CD1c-positive myeloid dendritic cell (primary cell): ENCODE data around the gene TARS3.
A peak's percentile ranks its signal among the peaks of the same experiment; 100 is the strongest.
"Not testable (repeated sequence)": the region's sequence is repeated elsewhere in the genome, so short reads cannot be mapped to it uniquely, and the experiment has no call there.

ENCODE experiments used
- DNase-seq: peaks from one replicate; pipeline ENCODE4 v3.0.0-alpha.2; 2016; ENCODE audit errors: extremely low spot score

Gene TARS3

GRCh38 chr15:101723874-101724674 lies at the start of gene TARS3:
Gene TARS3, minus strand, starts transcription at chr15:101724473. Its CDS starts 86 bp downstream, at chr15:101724387.
- peak; percentile 96 for DNase-seq

- no peak for DNase-seq
Measured at GRCh38 chr15:101773496-101774100, 49.3 kb upstream of the TARS3 start.

GRCh38 chr15:101772921-101773320 lies 48.6 kb upstream of the TARS3 start:
- no peak for DNase-seq

DNA sequence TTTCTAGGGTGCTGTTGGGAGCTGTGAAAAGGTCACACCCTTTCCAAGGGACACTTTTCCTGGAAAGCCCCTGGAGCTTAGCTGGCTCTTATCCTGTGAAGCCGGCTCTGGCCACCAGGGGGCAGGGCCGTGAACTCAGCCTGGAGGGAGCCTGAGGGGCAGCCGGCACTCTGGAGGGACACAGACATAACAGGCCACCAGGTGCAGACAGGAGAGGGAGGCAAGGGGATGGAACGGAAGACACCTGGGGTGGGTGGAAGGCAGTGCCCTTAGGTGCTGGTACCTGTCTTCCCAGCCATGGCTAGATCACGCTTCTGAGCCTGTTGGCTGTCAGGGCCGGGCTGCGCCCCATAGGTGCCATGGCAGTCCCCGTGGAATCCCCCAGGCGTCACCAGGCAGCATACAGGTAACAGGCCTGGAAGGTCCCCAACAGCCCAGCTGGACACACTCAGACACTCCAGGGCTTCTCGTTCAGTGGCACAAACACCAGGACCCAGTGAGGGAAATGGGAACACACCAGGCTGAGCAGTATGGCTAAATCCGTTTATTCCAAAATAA lies 42.9 kb upstream of the TARS3 start:
- not testable (repeated sequence) for DNase-seq

DNA sequence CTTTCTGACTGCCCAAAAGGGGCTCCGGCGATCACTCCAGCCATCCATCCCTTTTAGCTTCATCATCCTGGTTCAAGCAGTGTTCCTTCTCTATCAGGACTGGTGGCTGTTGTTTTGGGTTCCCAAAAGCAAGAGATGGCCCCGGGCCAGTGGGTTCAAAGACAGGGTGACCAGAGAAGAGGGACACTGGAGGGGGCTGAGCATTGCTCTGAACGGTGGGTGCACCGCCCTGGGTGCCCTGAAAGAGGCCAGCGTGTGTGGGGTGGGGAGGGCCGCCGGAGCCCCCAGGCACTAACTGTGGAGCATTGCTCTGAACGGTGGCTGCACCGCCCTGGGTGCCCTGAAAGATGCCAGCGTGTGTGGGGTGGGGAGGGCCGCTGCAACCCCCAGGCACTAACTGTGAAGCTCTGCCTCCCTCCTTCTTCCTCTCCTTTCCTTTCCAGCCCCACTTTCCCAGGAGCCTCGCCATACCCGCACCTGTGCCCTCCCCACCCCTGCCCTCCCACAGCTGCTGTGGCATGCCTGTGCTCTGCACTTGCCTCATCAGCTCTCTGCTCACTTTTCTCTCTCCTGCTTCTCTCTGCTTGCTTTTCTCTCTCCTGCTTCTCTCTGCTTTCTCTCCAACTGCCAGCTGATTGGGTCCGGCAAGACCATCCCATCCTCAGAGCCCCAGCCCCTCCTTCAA lies 41.6 kb upstream of the TARS3 start:
- DNase-seq: no peak

DNA sequence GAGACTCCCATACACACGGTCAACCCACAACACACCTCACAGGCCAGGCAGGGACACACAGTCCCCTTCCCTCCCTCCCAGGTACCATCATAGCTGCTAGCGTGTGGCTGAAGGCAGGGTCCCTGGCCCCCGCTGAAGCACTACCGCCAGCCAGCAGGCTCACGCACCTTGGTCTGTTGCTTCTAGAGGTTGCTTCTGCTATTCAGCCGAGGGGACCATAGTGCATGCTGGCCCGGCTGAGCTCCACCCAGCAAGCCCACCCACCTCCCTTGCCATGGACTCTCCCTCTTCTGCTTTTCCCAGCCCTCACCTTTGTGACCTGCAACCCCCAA lies 41.0 kb upstream of the TARS3 start:
- DNase-seq: not testable (repeated sequence)

GRCh38 chr15:101764669-101765339 lies 40.5 kb upstream of the TARS3 start:
- DNase-seq: not testable (repeated sequence)

GRCh38 chr15:101746716-101747082 lies 22.4 kb upstream of the TARS3 start:
- not testable (repeated sequence) for DNase-seq

GRCh38 chr15:101734837-101735236 lies 10.6 kb upstream of the TARS3 start:
- not testable (repeated sequence) for DNase-seq

DNA sequence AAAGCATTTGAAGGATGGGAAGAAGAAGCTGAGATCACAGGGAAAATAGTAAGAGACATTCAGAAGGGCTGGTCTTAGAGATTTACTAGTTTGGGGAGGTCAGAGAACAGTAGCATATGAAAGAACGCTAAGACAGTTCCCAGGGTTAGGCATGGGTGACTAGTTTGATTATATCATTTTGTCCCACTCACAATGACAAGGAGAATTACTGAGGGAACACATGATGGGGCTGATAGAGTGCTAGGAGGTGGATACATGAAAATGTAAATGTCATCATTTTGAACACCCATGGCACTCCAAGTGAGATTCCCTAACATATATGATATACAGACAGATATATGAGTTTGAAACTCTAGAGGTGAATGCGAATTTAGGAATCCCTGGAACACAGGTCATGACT lies 9.3 kb upstream of the TARS3 start:
- DNase-seq: no peak

GRCh38 chr15:101732772-101733171 lies 8.5 kb upstream of the TARS3 start:
- DNase-seq: no peak

DNA sequence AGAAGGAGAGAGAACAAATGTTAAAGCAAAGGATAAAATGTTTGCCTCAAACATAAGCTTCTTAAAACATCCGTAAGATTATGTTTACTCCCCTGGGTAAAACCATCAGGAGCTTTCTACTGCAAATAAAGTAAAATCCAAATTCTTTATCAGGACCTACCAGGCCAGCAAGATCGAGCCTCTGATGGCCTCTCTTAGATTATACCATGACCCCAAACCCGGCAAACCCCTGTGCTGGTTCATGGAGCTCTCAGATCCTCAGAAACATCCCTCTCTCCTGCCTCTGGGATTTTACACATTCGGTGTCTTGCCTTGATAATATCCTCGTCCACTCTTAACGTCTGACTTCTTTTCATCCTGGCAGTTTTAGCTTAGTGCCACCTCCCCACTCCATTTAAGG lies 7.5 kb upstream of the TARS3 start:
- DNase-seq: no peak

- no peak for DNase-seq
Measured at GRCh38 chr15:101727186-101727585, 2.9 kb upstream of the TARS3 start.

DNA sequence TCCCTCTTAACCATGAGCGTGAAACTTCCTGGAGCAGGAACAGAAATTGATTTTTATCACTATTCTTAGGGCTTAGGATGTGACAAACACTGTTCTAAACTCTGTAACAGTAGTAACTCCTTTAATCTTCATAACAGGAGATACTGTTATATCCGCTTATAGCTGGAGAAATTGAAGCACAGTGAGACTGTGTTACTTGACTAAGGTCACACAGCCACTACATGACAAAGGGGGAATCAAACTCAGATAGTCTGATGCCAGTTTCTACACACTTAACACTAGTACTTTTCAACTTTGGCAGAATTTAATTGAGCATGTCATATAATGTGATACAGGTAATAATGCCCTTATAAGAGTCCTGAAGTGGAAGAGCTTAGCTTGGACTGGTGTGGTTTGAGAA lies 800 bp upstream of the TARS3 start:
- no peak for DNase-seq

GRCh38 chr15:101724675-101725005 lies 367 bp upstream of the TARS3 start:
- no peak for DNase-seq

- peak; percentile 6 for DNase-seq
Measured at GRCh38 chr15:101723171-101723873, 951 bp downstream of the TARS3 start.

DNA sequence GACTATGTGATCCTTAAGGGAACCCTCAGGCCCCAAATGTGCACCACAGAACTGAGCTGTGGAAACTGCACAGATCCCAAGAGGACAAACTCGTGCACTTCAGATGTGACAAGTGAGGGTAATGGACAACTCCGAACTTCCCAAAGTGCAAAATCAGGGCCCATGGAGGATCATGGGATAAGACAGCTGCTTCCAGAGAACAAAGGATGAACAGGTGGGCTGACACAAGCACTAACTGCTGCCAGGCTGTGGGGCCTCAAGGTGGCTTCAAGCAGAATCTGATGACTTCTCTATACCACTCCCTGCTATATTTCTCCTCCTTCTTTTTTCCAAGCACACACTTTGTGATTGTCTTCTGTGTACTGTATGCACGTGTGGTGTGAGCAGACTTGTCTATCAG lies 5.4 kb downstream of the TARS3 start:
- DNase-seq: no peak

DNA sequence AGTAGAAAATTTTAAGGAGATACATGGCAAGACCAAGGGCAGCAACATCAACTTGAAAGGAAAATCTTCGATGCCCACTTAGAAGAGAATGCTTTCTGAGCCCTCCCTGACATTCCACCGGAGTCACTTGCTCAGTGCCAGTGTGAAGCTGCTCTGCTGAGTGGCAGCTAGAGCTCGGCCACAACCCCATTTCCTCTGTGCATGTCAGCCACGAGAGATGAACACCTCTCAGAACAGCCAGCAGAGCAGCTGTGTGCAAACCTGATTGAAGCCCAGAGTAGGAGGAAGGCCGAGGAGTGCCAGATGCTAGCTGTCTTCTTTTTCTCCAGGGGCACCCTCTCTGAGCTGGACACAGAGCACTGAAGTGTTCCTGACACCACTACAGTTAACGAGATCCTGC lies 12.2 kb downstream of the TARS3 start:
- DNase-seq: no peak

- no peak for DNase-seq
Measured at GRCh38 chr15:101710806-101711205, 13.5 kb downstream of the TARS3 start.

DNA sequence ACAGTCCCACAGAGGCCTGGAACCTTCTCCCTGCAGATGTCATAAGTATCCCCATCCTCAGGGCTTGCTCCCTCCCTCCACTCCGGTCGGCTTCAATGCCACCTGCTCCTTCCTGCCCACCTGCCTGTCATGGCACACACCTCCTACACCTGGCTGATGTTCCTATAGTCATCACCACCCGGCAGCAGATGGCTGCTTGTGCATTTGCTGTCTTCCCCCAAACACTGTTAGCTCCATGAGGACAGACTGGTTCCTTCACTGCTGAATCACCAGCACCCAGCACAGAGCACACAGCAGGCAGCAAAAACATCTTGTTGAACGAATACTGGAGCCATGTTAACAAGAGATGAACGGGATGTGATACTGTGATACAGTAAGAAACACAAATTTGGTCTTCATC lies 14.8 kb downstream of the TARS3 start:
- no peak for DNase-seq

- DNase-seq: no peak
Measured at GRCh38 chr15:101707983-101708382, 16.3 kb downstream of the TARS3 start.

GRCh38 chr15:101702077-101702476 lies 22.2 kb downstream of the TARS3 start:
- no peak for DNase-seq
